ENCODE data around the gene ZNF358. TPM values are rescaled to one million over a fixed set of nuclear protein-coding genes. Genes with fewer than 3 reads are reported as not detected.

Gene ZNF358
- total and polyA plus RNA-seq, 2 of the 13 experiments (the other 11 are each of a cell fraction or from before 2014, with no cell fraction given) = 9.1 to 37.0 TPM

DNA sequence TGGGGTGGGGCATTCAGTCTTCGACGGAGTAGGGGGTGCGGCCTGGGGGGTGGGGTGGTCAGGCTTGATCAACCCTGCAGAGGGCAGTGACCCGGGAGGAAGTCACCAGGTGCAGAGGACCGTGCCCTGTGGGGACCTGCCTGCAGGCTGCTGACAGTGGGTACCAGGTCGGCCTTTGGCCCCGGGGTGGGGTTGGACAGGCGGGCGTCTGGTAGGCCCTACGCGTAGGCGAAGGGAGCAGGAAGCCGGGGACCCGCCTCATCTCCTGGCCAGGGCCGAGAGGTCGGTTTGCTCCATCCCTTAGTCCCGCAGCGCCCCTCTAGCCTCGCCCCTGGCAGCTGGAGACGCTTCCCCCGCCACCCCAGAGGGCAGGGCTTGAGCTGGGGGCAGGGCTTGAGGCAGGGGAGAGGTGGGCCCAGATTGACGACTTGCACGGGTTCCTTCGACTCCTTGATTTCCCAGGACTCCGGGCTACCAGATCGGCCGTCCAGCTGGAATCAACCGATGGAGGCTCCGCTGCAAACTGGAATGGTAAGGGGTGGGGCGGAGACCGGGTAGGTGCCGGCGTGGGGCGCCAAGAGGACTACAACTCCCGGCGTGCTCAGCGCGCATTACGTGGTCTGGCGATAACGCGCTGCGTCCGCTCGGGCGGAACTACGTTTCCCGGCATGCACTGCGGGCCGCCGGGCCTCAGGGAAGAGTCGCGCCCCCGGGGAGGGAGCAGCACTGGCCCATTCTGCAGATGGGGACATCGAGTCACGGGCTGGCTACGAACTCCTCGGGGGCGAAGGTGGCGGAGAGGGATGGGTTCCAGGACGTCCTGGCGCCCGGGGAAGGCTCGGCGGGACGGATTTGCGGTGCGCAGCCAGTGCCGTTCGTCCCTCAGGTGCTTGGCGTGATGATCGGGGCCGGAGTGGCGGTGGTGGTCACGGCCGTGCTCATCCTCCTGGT, 19.4 kb downstream of the ZNF358 start, which contains the start of gene PNPLA6 (continued):
- TF ChIP-seq, protein P1, sequence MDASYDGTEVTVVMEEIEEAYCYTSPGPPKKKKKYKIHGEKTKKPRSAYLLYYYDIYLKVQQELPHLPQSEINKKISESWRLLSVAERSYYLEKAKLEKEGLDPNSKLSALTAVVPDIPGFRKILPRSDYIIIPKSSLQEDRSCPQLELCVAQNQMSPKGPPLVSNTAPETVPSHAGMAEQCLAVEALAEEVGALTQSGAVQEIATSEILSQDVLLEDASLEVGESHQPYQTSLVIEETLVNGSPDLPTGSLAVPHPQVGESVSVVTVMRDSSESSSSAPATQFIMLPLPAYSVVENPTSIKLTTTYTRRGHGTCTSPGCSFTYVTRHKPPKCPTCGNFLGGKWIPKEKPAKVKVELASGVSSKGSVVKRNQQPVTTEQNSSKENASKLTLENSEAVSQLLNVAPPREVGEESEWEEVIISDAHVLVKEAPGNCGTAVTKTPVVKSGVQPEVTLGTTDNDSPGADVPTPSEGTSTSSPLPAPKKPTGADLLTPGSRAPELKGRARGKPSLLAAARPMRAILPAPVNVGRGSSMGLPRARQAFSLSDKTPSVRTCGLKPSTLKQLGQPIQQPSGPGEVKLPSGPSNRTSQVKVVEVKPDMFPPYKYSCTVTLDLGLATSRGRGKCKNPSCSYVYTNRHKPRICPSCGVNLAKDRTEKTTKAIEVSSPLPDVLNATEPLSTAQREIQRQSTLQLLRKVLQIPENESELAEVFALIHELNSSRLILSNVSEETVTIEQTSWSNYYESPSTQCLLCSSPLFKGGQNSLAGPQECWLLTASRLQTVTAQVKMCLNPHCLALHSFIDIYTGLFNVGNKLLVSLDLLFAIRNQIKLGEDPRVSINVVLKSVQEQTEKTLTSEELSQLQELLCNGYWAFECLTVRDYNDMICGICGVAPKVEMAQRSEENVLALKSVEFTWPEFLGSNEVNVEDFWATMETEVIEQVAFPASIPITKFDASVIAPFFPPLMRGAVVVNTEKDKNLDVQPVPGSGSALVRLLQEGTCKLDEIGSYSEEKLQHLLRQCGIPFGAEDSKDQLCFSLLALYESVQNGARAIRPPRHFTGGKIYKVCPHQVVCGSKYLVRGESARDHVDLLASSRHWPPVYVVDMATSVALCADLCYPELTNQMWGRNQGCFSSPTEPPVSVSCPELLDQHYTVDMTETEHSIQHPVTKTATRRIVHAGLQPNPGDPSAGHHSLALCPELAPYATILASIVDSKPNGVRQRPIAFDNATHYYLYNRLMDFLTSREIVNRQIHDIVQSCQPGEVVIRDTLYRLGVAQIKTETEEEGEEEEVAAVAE (CRISPR knock-in tag; IDR thresholded peaks at IDR 0.05; ENCODE audit: borderline replicate concordance) = peak; percentile 93
- 0 out of 2 replicates have a peak, but pooled peaks have one; percentile 8 for TF ChIP-seq RFX3 (CRISPR knock-in tag; IDR thresholded peaks at IDR 0.05)
- TF ChIP-seq RARA (CRISPR knock-in tag; IDR thresholded peaks at IDR 0.05) = 0 out of 2 replicates have a peak, but pooled peaks have one; percentile 14
- TF ChIP-seq ZNF260 (CRISPR knock-in tag; IDR thresholded peaks at IDR 0.05; ENCODE audit: borderline replicate concordance, low read depth) = no peak
- peak; percentile 86 for TF ChIP-seq SUZ12 (IDR thresholded peaks at IDR 0.05; ENCODE audit: low read depth, low read length)
- TF ChIP-seq, protein P2, sequence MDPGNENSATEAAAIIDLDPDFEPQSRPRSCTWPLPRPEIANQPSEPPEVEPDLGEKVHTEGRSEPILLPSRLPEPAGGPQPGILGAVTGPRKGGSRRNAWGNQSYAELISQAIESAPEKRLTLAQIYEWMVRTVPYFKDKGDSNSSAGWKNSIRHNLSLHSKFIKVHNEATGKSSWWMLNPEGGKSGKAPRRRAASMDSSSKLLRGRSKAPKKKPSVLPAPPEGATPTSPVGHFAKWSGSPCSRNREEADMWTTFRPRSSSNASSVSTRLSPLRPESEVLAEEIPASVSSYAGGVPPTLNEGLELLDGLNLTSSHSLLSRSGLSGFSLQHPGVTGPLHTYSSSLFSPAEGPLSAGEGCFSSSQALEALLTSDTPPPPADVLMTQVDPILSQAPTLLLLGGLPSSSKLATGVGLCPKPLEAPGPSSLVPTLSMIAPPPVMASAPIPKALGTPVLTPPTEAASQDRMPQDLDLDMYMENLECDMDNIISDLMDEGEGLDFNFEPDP (CRISPR knock-in tag; conservative IDR thresholded peaks at IDR 0.05) = no peak
- TF ChIP-seq FOXM1 (CRISPR knock-in tag; IDR thresholded peaks at IDR 0.05) = no peak
- TF ChIP-seq ZNF776 (CRISPR knock-in tag; IDR thresholded peaks at IDR 0.05) = peak; percentile 57
- TF ChIP-seq TCF7 (IDR thresholded peaks at IDR 0.05; ENCODE audit: low read depth) = no peak
- TF ChIP-seq, protein P3, sequence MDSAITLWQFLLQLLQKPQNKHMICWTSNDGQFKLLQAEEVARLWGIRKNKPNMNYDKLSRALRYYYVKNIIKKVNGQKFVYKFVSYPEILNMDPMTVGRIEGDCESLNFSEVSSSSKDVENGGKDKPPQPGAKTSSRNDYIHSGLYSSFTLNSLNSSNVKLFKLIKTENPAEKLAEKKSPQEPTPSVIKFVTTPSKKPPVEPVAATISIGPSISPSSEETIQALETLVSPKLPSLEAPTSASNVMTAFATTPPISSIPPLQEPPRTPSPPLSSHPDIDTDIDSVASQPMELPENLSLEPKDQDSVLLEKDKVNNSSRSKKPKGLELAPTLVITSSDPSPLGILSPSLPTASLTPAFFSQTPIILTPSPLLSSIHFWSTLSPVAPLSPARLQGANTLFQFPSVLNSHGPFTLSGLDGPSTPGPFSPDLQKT (CRISPR knock-in tag; IDR thresholded peaks at IDR 0.05; ENCODE audit: borderline replicate concordance) = no peak
- no peak for TF ChIP-seq FOXJ3 (CRISPR knock-in tag; IDR thresholded peaks at IDR 0.05; ENCODE audit: borderline replicate concordance)
- no peak for TF ChIP-seq RBAK (CRISPR knock-in tag; IDR thresholded peaks at IDR 0.05)
- no peak for TF ChIP-seq FOXP1 (IDR thresholded peaks at IDR 0.05)
- no peak for TF ChIP-seq FOXP1 (CRISPR knock-in tag; IDR thresholded peaks at IDR 0.05)
- TF ChIP-seq MZF1 (CRISPR knock-in tag; IDR thresholded peaks at IDR 0.05; ENCODE audit: borderline replicate concordance) = no peak
- TF ChIP-seq ZNF570 (CRISPR knock-in tag; IDR thresholded peaks at IDR 0.05; ENCODE audit: borderline replicate concordance) = no peak
- TF ChIP-seq RNF2 (conservative IDR thresholded peaks at IDR 0.05; ENCODE audit: low read depth) = no peak
- no peak for TF ChIP-seq MAFG (CRISPR knock-in tag; IDR thresholded peaks at IDR 0.05)

Measured in HepG2 (cell line).